ENCODE results near the gene IGSF9. TPM values are rescaled to one million over a fixed set of nuclear protein-coding genes. Genes with fewer than 3 reads are reported as not detected.

The IGSF9 gene
- total RNA-seq, 1 donor from 2014 or later, result 0.09 TPM

DNA sequence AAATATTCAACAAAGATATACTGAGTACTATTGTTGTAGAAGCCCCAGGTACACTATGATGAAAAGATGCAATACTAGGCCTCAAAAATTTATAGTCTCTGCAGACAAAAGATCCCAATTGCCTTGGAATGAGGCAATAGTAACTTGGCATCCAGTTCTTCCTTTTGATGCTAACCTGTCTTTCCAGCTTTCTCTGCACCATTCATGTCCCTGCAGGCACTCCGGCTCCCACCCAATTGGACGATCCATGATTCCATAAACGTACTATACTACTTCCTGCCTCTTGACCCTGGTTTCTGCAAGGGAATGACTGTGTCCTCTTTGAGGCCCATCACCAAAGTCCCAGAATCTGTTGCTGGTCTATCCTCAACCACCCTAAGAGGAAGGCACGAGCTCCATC, 12.1 kb downstream of the IGSF9 start:
- intact Hi-C loops (cut with micrococcal nuclease), result no loop called here

DNA sequence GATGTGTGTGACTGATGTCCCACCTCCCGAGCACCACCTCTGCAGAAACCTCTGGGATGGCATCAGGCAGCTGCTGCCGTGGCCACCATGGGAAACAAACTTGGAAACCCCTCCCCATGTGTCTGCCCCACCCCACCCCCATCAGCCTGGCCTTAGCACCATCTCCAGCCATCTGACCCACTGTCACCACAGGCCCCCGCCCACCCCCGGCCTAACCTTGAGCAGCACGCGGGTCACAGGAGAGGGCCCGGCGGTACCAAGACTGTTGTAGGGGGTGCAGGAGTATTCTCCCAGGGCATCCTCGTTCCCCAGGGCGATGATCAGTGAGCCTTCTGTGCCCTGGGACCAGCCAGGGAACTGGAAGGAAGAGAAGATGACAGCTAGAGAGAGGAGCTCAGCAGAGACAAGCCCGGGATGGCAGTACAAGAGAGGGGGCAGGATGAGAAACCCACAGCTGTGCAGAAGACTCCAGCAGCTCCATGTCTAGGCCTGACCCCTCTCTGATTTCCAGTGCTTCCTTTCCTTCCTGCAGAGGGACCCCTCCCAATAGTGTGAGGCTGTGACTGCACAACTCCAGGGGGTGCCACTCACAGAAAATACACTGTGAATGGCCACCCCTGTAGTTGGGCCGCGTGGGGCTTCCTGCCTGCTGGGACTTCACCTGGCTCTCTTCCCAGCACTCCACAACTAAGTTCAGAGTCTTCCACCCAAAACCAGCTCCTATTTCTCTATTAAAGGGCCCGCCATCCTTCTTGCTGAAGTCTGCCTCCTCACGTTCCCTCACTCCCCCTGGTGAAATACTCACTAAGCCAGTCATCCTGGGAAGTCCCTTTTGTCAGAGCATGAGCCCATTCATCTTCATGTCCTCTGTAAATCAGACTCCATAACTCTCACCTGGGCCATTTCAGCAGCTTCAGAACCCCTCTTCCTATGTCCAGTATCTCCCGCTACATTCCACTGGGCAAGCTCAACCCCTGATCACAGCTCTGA, 12.8 kb downstream of the IGSF9 start:
- intact Hi-C loops (cut with micrococcal nuclease), result no loop called here

DNA sequence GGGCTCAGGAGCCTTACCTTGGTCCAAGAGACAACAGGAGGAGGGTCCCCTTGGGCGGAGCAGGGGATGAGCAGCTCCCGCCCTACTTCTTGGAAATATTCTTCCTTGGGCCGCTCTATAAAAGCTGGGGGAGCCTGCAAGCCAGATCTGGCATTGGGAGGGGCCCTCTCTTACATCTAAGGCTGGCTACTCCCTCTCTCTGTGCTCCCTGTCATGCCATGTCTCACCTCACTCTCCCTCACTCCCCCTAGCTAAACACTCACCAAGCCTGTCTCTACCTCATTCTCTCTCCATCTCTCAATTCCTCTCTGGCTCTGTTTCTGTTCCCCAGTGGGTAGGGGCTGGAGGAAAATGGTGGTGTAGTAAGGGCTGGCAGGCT, 13.6 kb downstream of the IGSF9 start:
- intact Hi-C loops (cut with micrococcal nuclease), result no loop called here

DNA sequence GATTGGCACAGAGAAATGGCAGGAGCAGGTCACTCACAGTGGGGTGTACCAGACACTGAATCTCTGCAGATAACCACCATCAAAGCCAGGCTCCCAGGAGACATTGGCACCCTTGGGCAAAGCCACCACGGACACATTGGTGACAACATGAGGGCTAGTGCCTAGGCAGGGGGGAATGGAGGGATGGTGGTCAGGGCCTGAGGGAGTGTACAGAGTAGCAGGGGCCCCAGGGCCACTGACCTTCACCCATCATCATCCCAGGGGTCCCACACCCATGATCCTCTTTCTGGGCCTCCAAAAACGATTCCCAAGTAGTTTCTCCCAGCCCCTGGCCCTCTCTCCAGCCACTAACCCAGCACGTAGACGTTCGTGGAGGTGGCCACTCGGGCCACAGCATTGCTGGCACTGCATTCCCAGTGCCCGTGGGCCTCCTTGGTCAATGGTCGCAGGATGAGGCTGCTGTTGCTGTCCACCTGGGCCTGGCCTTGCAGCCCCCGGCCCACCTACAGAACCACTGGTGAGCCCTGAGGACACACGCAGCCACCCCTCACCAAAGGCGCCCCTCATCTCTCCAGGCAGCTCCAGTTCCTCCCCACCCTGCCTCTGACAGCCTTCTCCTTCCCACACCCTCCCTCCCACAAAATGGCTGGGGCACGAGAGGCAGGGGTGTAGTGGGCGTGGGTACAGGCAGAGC, 14.2 kb downstream of the IGSF9 start:
- intact Hi-C loops (cut with micrococcal nuclease), result no loop called here

DNA sequence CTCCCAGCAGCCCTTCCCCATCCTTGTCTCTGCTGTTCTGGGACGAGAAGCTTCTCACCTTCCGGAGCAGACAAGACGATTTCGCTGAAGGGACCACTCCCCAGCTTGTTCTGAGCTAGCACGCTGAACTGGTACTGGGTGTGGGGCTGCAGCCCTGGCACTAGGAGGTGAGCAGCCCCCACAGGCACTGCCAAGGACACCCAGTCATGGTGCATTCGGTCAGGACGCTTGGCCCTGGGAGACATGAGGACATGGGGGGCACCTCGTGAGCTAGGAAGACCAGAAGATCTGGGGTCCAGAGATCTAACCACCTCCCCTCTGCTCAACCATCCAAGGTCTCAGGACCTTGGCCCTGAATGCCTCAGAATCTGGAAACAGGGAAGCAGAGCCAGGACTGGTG, 14.8 kb downstream of the IGSF9 start:
- intact Hi-C loops (cut with micrococcal nuclease), result no loop called here

DNA sequence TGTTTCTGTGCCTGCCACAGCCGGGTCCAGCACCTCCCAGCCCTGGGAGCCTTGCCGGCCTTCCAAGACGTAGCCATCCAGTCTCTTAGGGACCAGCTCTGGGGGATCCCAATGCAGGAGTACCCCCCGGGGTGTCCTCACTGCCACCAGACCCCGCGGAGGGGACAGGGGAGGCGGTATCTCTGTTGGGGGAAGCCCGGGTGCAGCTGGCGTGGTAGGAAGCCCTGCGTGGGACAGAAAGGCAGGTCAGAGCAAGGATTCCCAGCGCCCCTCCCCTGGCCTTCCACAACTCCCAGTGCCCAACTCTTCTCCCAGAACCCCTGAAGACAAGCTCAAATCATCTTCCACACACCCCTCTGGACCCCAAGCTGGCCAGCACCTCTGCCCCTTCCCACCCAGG, 15.2 kb downstream of the IGSF9 start:
- intact Hi-C loops (cut with micrococcal nuclease), result no loop called here

DNA sequence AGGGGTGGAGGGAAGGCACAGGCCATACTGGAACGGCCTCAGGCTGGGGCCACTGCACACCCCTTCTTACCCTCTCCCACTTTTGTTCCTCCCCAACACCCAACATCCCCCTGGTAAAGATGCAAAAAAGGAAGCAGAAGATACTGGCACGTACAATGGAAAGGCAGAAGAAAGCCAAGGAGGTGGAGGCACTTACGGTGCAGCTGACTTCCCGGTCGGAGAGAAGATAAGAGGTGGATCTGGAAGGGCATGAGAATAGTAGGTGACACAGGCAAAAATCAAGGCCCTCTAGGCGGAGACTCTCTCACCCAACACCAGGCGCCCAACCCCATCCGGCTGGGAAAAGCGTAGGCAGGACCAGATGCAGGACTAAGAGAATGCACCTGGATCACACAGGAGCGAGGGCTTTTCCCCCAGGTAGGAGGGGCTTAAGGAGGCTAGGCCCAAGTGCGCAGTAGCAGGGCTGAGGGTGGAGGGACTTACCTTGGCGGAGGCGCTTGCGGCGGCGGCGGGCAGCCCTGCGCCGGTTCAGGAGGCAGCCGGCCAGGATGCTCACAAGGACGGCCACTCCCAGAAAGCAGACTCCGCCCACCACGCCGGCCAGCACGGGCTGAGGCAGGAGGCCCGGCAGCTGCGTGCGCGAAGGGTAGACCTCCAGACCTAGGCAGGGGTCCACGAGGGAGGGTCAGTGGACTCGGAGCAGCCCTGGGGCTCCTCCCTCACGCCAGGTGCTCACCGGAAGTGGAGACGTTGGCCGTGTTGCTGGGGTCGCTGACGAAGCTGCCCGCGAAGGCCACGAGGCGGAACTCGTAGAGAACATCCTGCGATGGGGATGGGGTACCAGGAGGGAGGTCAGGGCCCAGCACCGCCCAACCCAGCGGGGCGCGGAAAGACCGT, 16.0 kb downstream of the IGSF9 start:
- intact Hi-C loops (cut with micrococcal nuclease), result no loop called here

DNA sequence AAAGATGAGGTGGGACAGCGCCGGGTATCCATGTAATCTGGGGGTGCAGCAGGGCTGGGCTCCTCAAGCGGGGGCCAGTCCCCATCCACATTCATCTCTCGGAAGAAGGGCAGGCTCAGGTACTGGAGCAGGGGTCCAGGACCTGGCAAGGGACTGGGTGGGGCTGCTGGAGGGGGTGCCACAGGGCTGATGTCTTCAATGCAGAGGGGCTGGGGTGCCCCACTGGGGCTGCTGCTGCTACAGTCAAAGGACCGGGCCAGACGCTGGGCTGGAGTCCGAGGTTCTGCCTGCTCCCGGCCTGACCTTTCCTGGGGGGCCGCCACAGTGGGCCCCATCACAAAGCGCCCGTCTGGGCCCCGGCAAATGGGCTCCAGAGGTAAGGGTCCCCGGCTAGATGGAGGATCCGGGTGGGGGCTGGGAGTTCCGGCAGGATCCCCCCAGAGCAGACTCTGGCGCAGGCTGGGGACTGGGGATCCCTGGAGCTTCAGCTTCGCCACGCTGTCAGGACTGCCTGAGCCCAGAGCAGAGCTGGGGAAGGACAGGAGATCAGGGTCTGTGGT, 16.8 kb downstream of the IGSF9 start:
- intact Hi-C loops (cut with micrococcal nuclease), result no loop called here

DNA sequence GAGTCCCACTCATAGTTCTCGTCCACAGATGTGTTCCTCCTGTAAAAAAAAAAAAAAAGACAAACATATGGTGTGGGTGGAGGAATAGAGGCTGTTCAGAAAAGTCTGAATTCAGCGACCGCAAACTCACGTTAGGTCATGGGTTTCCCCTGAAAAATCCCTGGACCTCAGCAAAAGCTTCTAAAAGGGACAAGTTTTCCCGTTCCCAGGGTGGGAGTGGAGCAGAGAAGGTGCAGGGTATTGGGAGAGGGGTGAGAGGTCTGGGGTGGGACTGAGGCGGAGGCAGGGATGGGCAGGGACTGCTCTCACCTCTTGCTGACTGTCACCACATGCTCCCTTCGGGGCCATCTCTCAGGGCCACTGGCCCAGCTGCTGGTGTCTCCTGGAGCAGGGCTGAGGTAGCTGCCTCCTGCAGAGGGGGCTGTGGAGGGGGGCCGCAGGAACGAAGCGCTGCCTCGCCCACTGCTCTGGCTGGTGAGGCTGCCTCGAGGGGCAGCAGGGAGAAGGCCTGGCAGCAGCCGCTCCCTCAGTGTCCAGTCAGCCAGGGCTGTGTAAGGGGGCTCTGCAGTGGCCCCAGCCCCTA, 17.5 kb downstream of the IGSF9 start:
- intact Hi-C loops (cut with micrococcal nuclease), result no loop called here

DNA sequence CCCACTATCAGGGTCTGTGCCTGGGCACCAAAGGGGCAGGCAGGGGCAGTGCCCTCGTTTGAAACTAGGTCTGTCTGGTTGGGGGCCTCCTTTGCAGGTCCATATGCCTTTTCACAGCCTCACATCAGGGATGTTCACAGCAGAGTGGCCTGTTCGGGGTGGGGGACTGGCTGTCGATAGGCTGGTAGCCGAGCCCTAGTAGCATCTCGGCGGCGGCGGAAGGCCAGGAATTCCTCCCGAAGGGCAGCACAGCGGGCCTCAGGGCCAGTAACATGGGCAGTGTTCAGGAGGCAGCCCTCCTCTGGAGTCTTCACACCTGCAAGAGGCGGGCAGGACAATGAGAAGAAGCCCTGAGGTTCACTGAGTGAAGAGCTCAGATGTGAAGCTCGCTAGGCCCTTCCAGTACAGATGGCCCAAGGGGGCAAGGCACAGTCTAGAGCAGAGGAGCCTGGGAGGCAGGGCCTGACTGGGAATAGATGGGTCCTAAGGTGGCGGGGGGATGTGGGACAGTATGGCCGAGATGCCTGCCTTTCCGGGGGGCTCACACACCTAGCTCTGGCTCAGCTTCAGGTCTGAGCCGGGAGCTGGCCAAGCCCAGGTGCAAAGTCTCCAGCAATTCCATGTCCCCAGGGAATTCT, 18.1 kb downstream of the IGSF9 start:
- intact Hi-C loops (cut with micrococcal nuclease), result no loop called here

DNA sequence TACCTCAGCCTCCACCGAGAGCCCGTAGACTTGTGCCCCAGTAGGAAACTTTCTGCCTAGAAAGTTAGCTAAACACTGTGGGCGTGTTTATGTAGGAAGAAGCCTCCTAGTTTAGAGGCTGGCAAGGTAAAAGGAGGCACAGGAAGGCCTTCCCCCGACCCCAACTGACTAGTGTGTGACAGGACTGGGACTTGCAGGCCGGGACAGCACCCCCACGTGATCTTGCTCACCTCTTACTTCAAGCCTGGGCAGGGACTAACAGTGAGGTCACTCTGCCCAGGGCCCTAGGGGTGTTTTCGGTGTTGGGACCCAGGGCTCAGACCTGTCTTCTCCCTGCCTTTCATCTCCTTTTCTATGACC, 19.7 kb downstream of the IGSF9 start:
- intact Hi-C loops (cut with micrococcal nuclease), result loop anchor here (1.0 to 2.0 kb wide), 3 partner anchors 33 to 145 kb away; partner anchors contain the start of genes DUSP23 and PIGM

DNA sequence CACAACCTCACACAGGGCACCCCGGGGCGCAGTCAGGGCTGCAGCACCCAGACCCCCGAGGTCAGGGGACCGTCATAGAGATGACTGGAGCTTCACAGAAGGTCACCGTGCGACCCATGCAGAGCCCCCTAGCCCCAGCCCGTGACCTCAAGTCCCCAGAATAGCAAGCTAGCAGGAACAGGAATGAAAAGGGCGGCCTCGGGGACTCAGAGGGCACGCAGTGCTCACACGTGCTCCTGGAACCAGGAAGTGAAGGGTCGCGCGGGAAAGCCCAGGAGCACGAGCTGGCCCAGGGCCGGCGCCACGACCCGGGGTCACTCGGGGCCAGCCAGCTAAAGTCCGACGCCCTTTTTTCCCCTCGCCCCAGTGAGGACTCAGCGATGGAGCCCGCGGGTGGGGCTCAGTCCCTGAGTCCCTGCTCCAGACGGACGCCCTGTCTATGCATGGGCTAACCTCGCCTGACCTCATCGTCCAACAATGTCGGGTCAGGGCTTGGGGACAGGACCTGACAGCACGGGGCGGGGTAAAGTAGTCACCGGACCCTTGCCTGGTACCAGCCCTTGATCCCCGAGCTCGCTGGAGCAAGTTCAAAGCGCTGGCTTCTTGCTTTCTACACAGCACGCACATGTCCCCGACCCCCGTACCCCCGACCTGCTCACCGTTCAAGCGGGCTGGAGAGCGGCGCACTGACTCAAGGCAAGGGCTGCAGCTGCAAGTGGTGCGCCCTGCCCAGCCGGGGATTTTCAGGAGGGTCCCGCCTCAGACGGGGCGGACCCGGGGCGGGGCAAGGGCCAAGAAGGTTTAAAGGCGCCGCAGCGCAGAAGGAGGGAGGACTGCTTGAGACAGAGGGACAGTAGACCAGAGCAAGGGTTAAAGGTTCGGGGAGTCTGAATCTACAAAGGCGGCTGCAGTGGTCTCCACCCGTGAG, 20.4 kb downstream of the IGSF9 start, which contains the start of gene TAGLN2:
Gene TAGLN2 (minus strand): TSS at position 717 of the 928 bp plus-strand sequence. CDS start 4,998 bp downstream, outside the sequence.
- intact Hi-C loops (cut with micrococcal nuclease), result loop anchor here (1.0 to 5.0 kb wide), 5 partner anchors 32 to 848 kb away; partner anchors contain the start of genes AIM2, DCAF8, DUSP23 and PIGM

DNA sequence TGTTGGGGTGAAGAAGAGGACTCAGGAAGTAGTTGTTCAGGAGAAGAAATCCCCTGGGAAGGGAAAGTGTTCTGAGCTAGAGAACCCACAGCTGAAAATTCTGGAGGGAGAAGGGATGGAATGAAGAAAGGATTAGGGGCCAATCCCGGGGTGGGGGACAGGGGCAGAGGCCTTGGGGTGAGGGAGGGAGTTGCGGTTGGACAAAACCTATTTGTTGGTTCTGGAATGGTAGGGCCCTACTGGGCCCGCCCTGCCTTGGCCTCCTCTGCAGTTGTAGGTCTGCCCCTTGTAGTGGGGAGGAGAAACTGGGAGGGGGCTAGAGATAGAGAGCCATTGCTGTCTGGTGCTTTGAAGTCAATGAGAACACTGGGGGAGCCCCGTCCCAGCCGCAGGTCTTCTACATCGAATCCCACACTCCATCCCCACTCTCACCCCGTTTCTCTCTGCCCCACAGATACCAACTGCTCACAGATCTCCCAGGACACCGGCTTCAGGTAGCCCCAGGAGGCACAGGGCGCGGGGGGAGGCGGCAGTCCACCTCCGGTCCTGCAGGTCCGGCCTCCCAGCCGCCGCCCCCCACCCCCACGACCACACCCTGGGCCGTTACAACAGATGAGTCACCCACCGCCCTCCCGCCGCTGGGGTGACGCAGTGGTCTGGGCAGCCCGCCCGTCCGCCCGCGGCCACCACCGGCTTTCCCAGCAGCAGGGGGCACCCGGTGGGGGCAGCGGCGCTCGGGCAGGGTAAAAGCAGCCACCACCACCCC, 21.2 kb downstream of the IGSF9 start:
- intact Hi-C loops (cut with micrococcal nuclease), result loop anchor here (2.0 to 5.0 kb wide), 3 partner anchors 31 to 847 kb away; partner anchors contain the start of genes AIM2 and DCAF8

DNA sequence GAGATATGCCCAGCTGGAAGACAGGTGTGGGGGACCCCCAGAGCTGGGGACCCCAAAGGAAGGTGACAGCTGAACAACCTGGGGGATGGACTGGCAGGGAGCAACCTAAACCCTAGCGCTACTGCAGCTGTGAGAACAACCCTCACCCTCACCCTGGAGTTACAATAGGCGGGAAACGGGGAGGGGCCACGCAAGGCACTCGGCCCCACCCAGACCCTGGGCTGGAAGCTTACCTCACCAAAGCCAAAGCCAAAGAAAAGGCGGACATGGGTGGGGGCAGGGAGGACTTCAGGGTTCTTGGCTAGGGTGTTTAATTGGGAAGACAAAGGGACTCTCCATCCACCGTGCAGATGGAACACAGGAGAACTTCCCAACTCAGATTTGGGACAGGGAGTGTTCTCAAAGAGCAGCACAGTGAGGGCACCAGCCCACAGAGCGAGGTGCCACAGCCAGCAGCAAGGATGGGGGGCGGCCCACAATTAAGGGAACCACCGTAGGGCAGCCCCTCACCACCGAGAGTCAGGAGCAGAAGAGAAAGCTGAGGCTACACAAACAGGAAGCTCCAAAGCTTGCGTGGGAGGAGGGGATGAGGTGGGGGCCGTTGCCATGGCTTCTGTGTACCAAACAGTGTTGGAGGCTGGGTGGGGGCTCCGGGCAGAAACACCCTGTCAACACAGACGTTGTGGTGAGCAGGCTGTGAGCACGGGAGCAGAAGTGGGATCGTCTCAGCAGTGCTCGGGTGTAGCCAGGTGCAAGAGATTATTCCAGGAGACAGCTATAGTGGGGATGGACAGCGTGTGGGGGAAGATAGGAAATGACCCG, 22.0 kb downstream of the IGSF9 start:
- intact Hi-C loops (cut with micrococcal nuclease), result loop anchor here (1.0 to 5.0 kb wide), 6 partner anchors 31 to 913 kb away; partner anchors contain the start of genes AIM2, DCAF8 and IGSF8

DNA sequence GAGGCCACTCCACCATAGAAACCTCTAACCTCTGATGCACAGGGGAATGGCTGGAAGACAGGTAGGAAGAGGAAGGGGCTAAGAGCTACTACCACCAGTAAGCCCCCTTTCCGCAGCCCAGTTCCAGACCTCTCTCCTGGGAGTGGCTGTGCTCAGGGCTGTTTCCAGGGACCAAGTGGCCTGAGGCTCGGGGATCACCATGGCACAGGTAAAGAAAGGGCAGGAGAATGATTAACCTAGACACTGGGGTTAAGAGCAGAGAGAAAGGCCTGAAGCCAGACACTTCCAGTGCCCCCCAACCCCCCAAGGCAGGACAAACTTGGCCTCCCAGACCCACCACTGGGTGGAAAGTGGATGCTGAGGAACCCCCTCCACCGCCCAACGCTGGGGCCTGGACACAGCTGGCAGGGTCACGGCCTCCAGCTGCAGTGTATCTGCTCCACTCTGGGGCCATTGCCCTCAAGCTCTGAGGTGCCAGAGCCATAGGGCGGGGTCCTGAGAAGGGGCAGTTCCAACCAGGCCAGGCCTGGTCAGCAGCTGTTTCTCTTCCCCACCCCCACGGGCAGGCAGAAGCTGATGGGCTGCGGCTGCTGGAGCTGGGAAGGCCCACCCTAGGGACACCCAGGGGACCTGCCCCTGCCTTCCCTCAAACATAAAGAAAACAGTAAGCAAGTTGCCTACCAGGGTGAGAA, 22.8 kb downstream of the IGSF9 start:
- intact Hi-C loops (cut with micrococcal nuclease), result loop anchor here (1.0 to 5.0 kb wide), 5 partner anchors 68 to 912 kb away; partner anchors contain the start of genes AIM2, DCAF8 and IGSF8

Data from T-helper 2 cell treated with Interferon-gamma antibody and Interleukin-4, amounts not matched to agents 100 ng/mL and 5 ng/mL, for 36 hours (primary cell).